Renal pelvis (tissue), 4 donors: ENCODE data around the gene BFAR. TPM values are rescaled to one million over a fixed set of nuclear protein-coding genes. Genes with fewer than 3 reads are reported as not detected.
"Not testable (repeated sequence)": the region's sequence is repeated elsewhere in the genome, so short reads cannot be mapped to it uniquely, and the experiment has no call there.

Experiments used
- DNase-seq: peaks from one replicate; pipeline ENCODE4 v3.0.0-alpha.2; 2013
- polyA plus RNA-seq, 3 donors: library from polyadenylated mRNA; unstranded; fragments of 120-200 nt; gene quantifications; one replicate each; pipeline ENCODE4 v1.2.1, GENCODE V29; 2013; ENCODE audit not compliant: insufficient read length in 3 of 3

Gene BFAR
- polyA plus RNA-seq, 3 donors = 59.4 to 73.5 (median 69.7) TPM

GRCh38 chr16:14629919-14630619 is 2.7 kb upstream of the BFAR start, which contains the start of gene PARN:
TSS of gene PARN (minus strand) at chr16:14630260. CDS start at chr16:14630125, 135 bp downstream.
- DNase-seq = peak; percentile 94

GRCh38 chr16:14630620-14631330 is 2.0 kb upstream of the BFAR start:
- not testable (repeated sequence) for DNase-seq

GRCh38 chr16:14634389-14634725 is 1.6 kb downstream of the BFAR start:
- DNase-seq = no peak

GRCh38 chr16:14635395-14636165 is 2.8 kb downstream of the BFAR start:
- DNase-seq = no peak

- not testable (repeated sequence) for DNase-seq
These were observed 3.6 kb downstream of the BFAR start for GRCh38 chr16:14636179-14636950.

GRCh38 chr16:14636951-14637240 is 4.1 kb downstream of the BFAR start:
- not testable (repeated sequence) for DNase-seq

- no peak for DNase-seq
These were observed 7.8 kb downstream of the BFAR start for GRCh38 chr16:14640538-14640937.

- DNase-seq = no peak
These were observed 8.5 kb downstream of the BFAR start for GRCh38 chr16:14641206-14641605.

GRCh38 chr16:14641926-14642325 is 9.2 kb downstream of the BFAR start:
- DNase-seq = no peak

GRCh38 chr16:14649816-14650215 is 17.1 kb downstream of the BFAR start:
- DNase-seq = no peak

GRCh38 chr16:14650629-14651028 is 17.9 kb downstream of the BFAR start:
- DNase-seq = no peak

- DNase-seq = no peak
These were observed 20.0 kb downstream of the BFAR start for GRCh38 chr16:14652726-14653125.

GRCh38 chr16:14658063-14658462 is 25.3 kb downstream of the BFAR start:
- no peak for DNase-seq

GRCh38 chr16:14667347-14668266 is 34.9 kb downstream of the BFAR start:
- DNase-seq = no peak

GRCh38 chr16:14668556-14669223 is 35.9 kb downstream of the BFAR start:
- no peak for DNase-seq

GRCh38 chr16:14669776-14670175 is 37.0 kb downstream of the BFAR start:
- DNase-seq = no peak

- no peak for DNase-seq
These were observed 39.7 kb downstream of the BFAR start for GRCh38 chr16:14672403-14672971.

GRCh38 chr16:14676633-14677032 is 43.9 kb downstream of the BFAR start:
- no peak for DNase-seq

GRCh38 chr16:14677627-14678026 is 44.9 kb downstream of the BFAR start:
- no peak for DNase-seq
